Upper lobe of left lung (tissue), 6 donors: ENCODE data around the gene BBS9. TPM values are rescaled to one million over a fixed set of nuclear protein-coding genes. Genes with fewer than 3 reads are reported as not detected.
A peak's percentile ranks its signal among the peaks of the same experiment; 100 is the strongest.

ENCODE experiments used
- ATAC-seq, 2 donors: fragments of 200-7000 bp; cut with Tn5 transposase; one replicate each; pipeline ENCODE4 v1.9.1; 2022; ENCODE audit warnings: mild to moderate bottlenecking in 2 of 2, moderate library complexity in 2 of 2; ENCODE audit not compliant: low FRiP score in 2 of 2
- DNase-seq, 2 donors: peaks; one replicate each; pipeline ENCODE4 v3.0.0-alpha.2; 2019 to 2020
- H3K27ac ChIP-seq, 4 donors: fragments of 200-600 bp; sonication (generic); one replicate each; pipeline ENCODE4 v1.5.1; 2016 to 2019
- H3K27me3 ChIP-seq, 4 donors: fragments of 200-600 bp; sonication (generic); one replicate each; pipeline ENCODE4 v1.5.1; 2017 to 2019
- H3K36me3 ChIP-seq, 4 donors: fragments of 200-600 bp; sonication (generic); one replicate each; pipeline ENCODE4 v1.5.1; 2016 to 2019
- H3K4me1 ChIP-seq, 4 donors: fragments of 200-600 bp; sonication (generic); one replicate each; pipeline ENCODE4 v1.5.1; 2018 to 2019
- H3K4me3 ChIP-seq, 4 donors: fragments of 200-600 bp; sonication (generic); one replicate each; pipeline ENCODE4 v1.5.1; 2017 to 2019; ENCODE audit warnings: mild to moderate bottlenecking in 2 of 4, moderate library complexity in 1 of 4
- H3K9me3 ChIP-seq, 4 donors: fragments of 200-600 bp; sonication (generic); one replicate each; pipeline ENCODE4 v1.5.1; 2018 to 2019
- CTCF ChIP-seq, 6 experiments: fragments of 450-650 bp in 4 of 6; fragments of 200-600 bp in 2 of 6; sonication (generic) in 2 of 6; IDR thresholded peaks; one replicate each; pipeline ENCODE4 v1.5.1; 2016 to 2019; ENCODE audit warnings: antibody characterized with exemption in 6 of 6
- EP300 ChIP-seq, 4 donors: sonication (generic); formaldehyde crosslinking; IDR thresholded peaks; one replicate each; pipeline ENCODE4 v1.5.1; 2017; ENCODE audit warnings: antibody characterized with exemption in 4 of 4, control low read depth in 2 of 4
- POLR2A ChIP-seq, 4 donors: fragments of 450-650 bp; IDR thresholded peaks; one replicate each; pipeline ENCODE4 v1.5.1; 2016 to 2017; ENCODE audit warnings: antibody characterized with exemption in 4 of 4, mild to moderate bottlenecking in 2 of 4
- POLR2AphosphoS5 ChIP-seq, 2 donors: sonication (generic); formaldehyde crosslinking; IDR thresholded peaks; one replicate each; pipeline ENCODE4 v1.5.1; 2017; ENCODE audit warnings: antibody characterized with exemption in 2 of 2
- WGBS, 2 donors: methylation state at CpG; one replicate each; pipeline ENCODE4 v1.1.5; 2017 to 2018; 5-methylcytosine and 5-hydroxymethylcytosine counted together
- total RNA-seq, 6 donors: library from RNA; depleted of rRNA in 4 of 6; stranded (reverse); fragments of >200 nt in 4 of 6; gene quantifications; one replicate each; pipeline versions ENCODE4 v1.1.0 to v1.2.1, GENCODE V29; 2016 to 2021
- donor health status: DM: no; HTN: no; CAD: no; lungs with moderate emphysema.
- donor health status: DM: no; HTN: yes; CAD: no; lungs with severe emphysema.

Gene BBS9
- total RNA-seq, 6 donors from 2014 or later = 14.5 to 72.3 (median 20.6) TPM

- peaks cover 0 to 5% (median 0%) of the 10 kb centered on the region in 4 donors for H3K4me1 ChIP-seq
- H3K4me3 ChIP-seq = no peak overlapping the region
- peak overlapping the region in 3 of 4 donors; percentile 23 to 61 (median 25) for H3K27ac ChIP-seq
- TF ChIP-seq POLR2AphosphoS5 (IDR thresholded peaks at IDR 0.05) (no peak), EP300 (IDR thresholded peaks at IDR 0.05) (no peak), POLR2A (IDR thresholded peaks at IDR 0.05) (no peak), CTCF (IDR thresholded peaks at IDR 0.05) (no peak)
- H3K27me3 ChIP-seq = no peaks in the 10 kb centered on the region
- ATAC-seq (no peak), DNase-seq (no peak)
- no peaks in the 10 kb centered on the region for H3K9me3 ChIP-seq
- 25 to 42% methylated on average over 6 of the region's 6 CpGs for WGBS, 2 donors
- no peaks in the 10 kb centered on the region for H3K36me3 ChIP-seq
These were observed 318.7 kb downstream of the BBS9 start for GRCh38 chr7:33448035-33448434.

- H3K27me3 ChIP-seq = no peaks in the 10 kb centered on the region
- H3K4me3 ChIP-seq = no peak overlapping the region
- DNase-seq (no peak), ATAC-seq (no peak)
- no peaks in the 10 kb centered on the region for H3K9me3 ChIP-seq
- 84 to 90% methylated on average over 5 of the region's 5 CpGs for WGBS, 2 donors
- no peak overlapping the region for H3K27ac ChIP-seq
- TF ChIP-seq CTCF (IDR thresholded peaks at IDR 0.05) (no peak), POLR2A (IDR thresholded peaks at IDR 0.05) (no peak), POLR2AphosphoS5 (IDR thresholded peaks at IDR 0.05) (no peak), EP300 (IDR thresholded peaks at IDR 0.05) (no peak)
- no peaks in the 10 kb centered on the region for H3K36me3 ChIP-seq
- H3K4me1 ChIP-seq = peaks cover 0 to 5% (median 0%) of the 10 kb centered on the region in 4 donors
These were observed 320.5 kb downstream of the BBS9 start for GRCh38 chr7:33449847-33450246.

GRCh38 chr7:33452805-33453502 lies 323.6 kb downstream of the BBS9 start:
- H3K36me3 ChIP-seq = no peaks in the 10 kb centered on the region
- H3K9me3 ChIP-seq = no peaks in the 10 kb centered on the region
- no peaks in the 10 kb centered on the region for H3K27me3 ChIP-seq
- WGBS, 2 donors = 95 to 98% methylated on average over 1 of the region's 1 CpG
- TF ChIP-seq EP300 (IDR thresholded peaks at IDR 0.05) = no peak
- no peak for TF ChIP-seq POLR2AphosphoS5 (IDR thresholded peaks at IDR 0.05)
- no peak for TF ChIP-seq POLR2A (IDR thresholded peaks at IDR 0.05)
- no peak for TF ChIP-seq CTCF (IDR thresholded peaks at IDR 0.05)
- H3K4me1 ChIP-seq = peaks cover 0 to 2% (median 0%) of the 10 kb centered on the region in 4 donors
- no peak for DNase-seq
- no peak overlapping the region for H3K27ac ChIP-seq
- no peak for ATAC-seq
- H3K4me3 ChIP-seq = no peak overlapping the region

GRCh38 chr7:33457039-33457438 lies 327.7 kb downstream of the BBS9 start:
- no peak for TF ChIP-seq EP300 (IDR thresholded peaks at IDR 0.05)
- TF ChIP-seq POLR2AphosphoS5 (IDR thresholded peaks at IDR 0.05) = no peak
- no peak for TF ChIP-seq CTCF (IDR thresholded peaks at IDR 0.05)
- no peak for TF ChIP-seq POLR2A (IDR thresholded peaks at IDR 0.05)
- whole genome bisulfite sequencing, 2 donors = 76 to 78% methylated on average over 6 of the region's 6 CpGs
- no peaks in the 10 kb centered on the region for H3K27me3 ChIP-seq
- no peaks in the 10 kb centered on the region for H3K4me1 ChIP-seq
- ATAC-seq = no peak
- no peaks in the 10 kb centered on the region for H3K9me3 ChIP-seq
- H3K27ac ChIP-seq = no peak overlapping the region
- no peak overlapping the region for H3K4me3 ChIP-seq
- DNase-seq = no peak
- no peaks in the 10 kb centered on the region for H3K36me3 ChIP-seq

GRCh38 chr7:33458581-33458980 lies 329.2 kb downstream of the BBS9 start:
- no peak overlapping the region for H3K27ac ChIP-seq
- no peaks in the 10 kb centered on the region for H3K27me3 ChIP-seq
- no peaks in the 10 kb centered on the region for H3K36me3 ChIP-seq
- 73 to 84% methylated on average over 1 of the region's 1 CpG for WGBS, 2 donors
- TF ChIP-seq POLR2A (IDR thresholded peaks at IDR 0.05) (no peak), EP300 (IDR thresholded peaks at IDR 0.05) (no peak), POLR2AphosphoS5 (IDR thresholded peaks at IDR 0.05) (no peak)
- no peak for DNase-seq
- H3K9me3 ChIP-seq = no peaks in the 10 kb centered on the region
- no peak for ATAC-seq
- no peaks in the 10 kb centered on the region for H3K4me1 ChIP-seq
- H3K4me3 ChIP-seq = no peak overlapping the region
